Left ventricle myocardium superior (tissue), 1 donor: ENCODE measurements around the gene PHF13. TPM values are rescaled to one million over a fixed set of nuclear protein-coding genes. Genes with fewer than 3 reads are reported as not detected.

ENCODE experiments used
- ATAC-seq: fragments of 200-7000 bp; cut with Tn5 transposase; one replicate; pipeline ENCODE4 v1.9.1; 2020; ENCODE audit warnings: mild to moderate bottlenecking, moderate library complexity
- DNase-seq: peaks from one replicate; pipeline ENCODE4 v3.0.0-alpha.2; 2020
- intact Hi-C: fragments of 100-400 bp; cut with micrococcal nuclease; formaldehyde crosslinking; loops from one replicate; pipeline ENCODE4 v1.11.0; 2022
- total RNA-seq: library from RNA; stranded (reverse); fragmentation: NEBNext Ultra II Directional; extraction: Animal tissue kit (Norgen Biotek cat#: 25700); gene quantifications from one replicate; pipeline ENCODE4 v1.2.1, GENCODE V29; 2021
- donor health status: DM: no; HTN: yes; CAD: no; lungs with severe emphysema.

Gene PHF13
- total RNA-seq, 1 donor from 2014 or later = 7.5 TPM

DNA sequence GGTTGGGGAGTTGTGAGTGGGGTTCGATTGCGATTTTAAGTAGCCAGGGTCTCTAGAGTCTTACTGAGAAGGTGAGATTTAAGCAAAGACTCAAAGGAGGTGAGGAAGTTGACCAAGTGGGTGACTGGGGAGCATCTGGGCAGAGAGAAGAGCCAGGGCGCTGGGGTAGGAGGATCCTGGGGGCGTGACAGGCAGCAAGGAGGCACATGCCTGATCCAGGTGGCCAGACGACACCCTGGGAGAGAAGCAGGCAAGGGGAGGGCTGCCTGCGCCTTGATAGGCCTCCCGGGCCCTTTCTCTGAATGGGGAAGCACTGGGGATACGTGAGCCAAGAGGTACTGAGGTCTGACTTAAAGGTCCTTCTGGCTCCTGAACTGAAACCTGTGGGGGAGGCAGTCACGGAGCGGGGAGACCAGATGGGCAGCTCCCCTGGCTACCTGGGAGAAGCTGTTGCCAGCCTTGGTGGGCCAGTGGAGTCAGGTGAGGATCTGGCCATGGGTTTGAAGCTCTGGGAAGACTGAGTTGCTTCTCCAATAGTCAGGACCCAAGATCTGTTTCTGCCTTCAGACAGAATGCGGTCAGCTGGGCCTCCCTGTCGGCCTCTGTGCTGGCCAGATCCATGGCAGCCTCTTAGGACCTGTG, 28.3 kb upstream of the PHF13 start:
- intact Hi-C loops = no loop called here
- DNase-seq (no peak), ATAC-seq (no peak)

DNA sequence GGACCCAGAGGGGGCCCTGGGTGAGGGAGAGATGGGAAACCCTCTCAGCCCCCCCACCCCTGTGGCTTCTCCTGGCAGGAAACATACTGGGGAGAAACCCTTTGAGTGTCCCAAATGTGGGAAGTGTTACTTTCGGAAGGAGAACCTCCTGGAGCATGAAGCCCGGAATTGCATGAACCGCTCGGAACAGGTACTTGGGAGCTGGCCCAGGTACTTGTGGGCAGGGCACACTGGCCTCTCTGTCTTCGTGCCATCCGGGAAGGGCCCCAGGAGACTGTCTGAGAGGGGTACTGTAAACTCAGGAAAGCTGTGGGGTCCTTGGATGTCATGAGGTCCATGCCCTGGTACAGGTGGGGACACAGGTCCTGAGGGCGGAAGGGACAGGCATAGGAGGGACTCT, 27.7 kb upstream of the PHF13 start:
- intact Hi-C loops = no loop called here
- ATAC-seq (no peak), DNase-seq (no peak)

DNA sequence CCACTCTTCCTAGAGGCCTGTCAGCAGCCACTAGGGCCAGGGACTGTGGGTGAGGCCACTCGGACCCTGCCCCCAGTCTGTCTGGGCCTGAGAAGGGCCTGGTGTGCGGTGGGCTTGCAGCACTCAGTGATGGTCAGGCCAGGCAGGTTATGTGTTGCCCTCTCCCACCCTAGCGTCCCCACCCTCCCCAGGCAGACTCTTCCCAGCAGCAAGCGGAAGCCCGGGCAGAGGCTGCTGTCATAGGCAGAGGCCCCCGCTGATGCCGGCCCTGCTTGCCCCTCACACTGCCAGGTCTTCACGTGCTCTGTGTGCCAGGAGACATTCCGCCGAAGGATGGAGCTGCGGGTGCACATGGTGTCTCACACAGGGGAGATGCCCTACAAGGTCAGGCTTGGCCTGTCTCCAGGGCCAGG, 27.1 kb upstream of the PHF13 start:
- no peak for DNase-seq
- intact Hi-C loops = no loop called here
- ATAC-seq = peak; percentile 17

DNA sequence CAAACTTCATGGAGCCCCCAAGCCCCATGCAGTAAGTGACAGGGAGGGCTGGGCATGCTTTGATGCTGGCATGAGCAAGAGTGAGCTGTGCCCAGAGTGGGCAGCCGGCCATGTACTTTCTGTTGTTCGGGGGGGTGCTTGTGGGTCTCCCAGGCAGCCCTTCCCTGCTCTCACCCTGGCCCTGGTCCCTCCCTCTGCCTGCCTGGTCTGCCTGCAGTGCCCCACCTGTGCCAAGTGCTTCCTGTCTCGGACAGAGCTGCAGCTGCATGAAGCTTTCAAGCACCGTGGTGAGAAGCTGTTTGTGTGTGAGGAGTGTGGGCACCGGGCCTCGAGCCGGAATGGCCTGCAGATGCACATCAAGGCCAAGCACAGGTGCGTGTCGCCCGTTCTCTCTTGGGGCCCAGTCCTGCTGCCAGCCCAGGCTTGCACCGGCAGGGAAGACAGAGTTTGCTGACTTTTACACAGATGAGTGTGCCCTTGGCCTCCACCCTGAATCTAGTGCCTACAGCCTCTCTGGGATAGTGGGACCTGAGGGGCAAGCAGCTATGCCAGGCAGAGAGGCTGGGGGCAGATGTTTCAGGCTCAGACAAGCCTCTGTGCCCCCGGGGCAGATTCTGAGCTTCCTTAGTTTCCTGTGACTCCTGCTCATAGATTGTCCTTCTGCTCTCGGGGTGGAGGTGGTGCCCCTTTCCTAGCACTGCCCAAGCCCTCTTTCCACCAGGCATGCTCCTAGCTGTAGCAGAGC, 26.1 kb upstream of the PHF13 start:
- intact Hi-C loops = no loop called here
- ATAC-seq (peak; percentile 87), DNase-seq (peak; percentile 87)

GRCh38 chr1:6588128-6588892, 25.2 kb upstream of the PHF13 start:
- intact Hi-C loops = no loop called here
- ATAC-seq = no peak
- DNase-seq = no peak

- DNase-seq = no peak
- ATAC-seq = no peak
- intact Hi-C loops = no loop called here
These were observed 24.5 kb upstream of the PHF13 start for GRCh38 chr1:6588893-6589520.

- ATAC-seq (no peak), DNase-seq (no peak)
- intact Hi-C loops = no loop called here
These were observed 23.5 kb upstream of the PHF13 start for GRCh38 chr1:6590046-6590445.

DNA sequence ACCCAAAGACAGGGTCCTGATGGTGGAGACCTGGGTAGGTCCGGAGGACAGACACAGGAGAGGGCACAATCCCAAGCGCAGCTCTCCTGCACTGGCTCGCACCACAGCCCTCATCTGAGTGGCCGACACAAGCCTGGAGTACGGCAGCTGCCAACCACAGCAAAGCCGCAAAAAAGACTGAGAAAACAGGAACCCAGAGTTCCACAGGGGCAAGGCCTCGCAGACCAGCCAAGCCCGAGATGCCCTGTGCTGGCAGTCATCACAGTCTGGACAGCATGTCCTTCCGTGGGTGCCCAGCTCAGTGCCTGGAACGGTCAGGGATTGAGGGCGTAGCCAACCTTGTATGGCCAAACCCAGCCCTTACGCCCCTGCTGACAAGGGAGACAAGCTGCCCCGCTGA, 22.3 kb upstream of the PHF13 start:
- peak; percentile 20 for ATAC-seq

GRCh38 chr1:6591644-6592043, 21.9 kb upstream of the PHF13 start:
- DNase-seq (no peak), ATAC-seq (no peak)
- intact Hi-C loops = no loop called here

More for the DNA sequence above, 22.3 kb upstream of the PHF13 start:
- intact Hi-C loops = no loop called here
- peak; percentile 65 for DNase-seq

- intact Hi-C loops = no loop called here
- ATAC-seq = peak; percentile 24
These were observed 21.1 kb upstream of the PHF13 start for GRCh38 chr1:6592441-6592840.

GRCh38 chr1:6592865-6593593, 20.5 kb upstream of the PHF13 start:
- DNase-seq (no peak), ATAC-seq (no peak)
- intact Hi-C loops = no loop called here

More at GRCh38 chr1:6592441-6592840, 21.1 kb upstream of the PHF13 start:
- DNase-seq = peak; percentile 56

GRCh38 chr1:6593810-6594209, 19.7 kb upstream of the PHF13 start:
- DNase-seq (no peak), ATAC-seq (no peak)
- intact Hi-C loops = no loop called here

DNA sequence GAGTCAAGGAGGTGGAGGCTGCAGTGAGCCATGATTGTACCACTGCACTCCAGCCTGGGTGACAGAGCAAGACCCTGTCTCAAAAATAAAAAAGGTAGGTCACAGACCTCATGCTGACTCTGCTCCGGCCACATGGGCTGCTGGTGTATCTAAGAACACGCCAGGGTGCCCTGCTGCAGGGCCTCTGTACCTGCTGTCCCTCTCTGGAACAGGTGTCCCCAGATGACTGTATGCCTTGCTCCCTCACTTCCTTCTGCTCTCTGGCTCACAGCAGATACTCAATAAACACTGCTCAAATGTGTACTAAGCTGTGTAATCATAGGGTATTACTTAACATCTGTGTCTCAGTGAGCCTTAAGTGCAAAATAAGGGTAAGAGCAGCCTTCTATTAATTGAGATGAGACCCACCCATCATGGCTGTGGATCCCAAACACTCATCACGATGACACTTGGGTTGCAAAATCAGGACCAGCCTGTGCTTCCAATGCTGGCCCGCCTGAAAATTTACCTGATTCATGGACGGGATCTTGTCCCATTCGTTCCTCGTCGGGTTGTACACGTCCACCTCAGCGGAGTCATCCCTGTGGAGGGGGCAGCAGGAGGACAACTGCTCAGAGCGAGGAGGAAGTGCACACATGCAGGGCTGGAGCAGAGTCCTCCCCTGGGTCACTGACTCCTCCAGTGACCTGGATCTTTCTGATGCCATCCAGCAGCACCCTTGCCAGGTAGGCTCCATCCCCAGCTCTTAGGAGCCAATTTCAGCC, 18.4 kb upstream of the PHF13 start:
- ATAC-seq (no peak), DNase-seq (no peak)
- intact Hi-C loops = no loop called here

- ATAC-seq = no peak
- DNase-seq = no peak
- intact Hi-C loops = no loop called here
These were observed 17.2 kb upstream of the PHF13 start for GRCh38 chr1:6596351-6596750.

GRCh38 chr1:6596886-6597776, 16.4 kb upstream of the PHF13 start:
- DNase-seq (no peak), ATAC-seq (peak; percentile 39)
- intact Hi-C loops = no loop called here

GRCh38 chr1:6597777-6598131, 15.8 kb upstream of the PHF13 start:
- no peak for ATAC-seq

GRCh38 chr1:6599141-6599975, 14.2 kb upstream of the PHF13 start:
- DNase-seq = peak; percentile 40
- intact Hi-C loops = no loop called here
- ATAC-seq = no peak

More at GRCh38 chr1:6597777-6598131, 15.8 kb upstream of the PHF13 start:
- intact Hi-C loops = no loop called here
- no peak for DNase-seq
